Motor neuron (in vitro differentiated cells): ENCODE measurements around the gene CDKL5. TPM values are rescaled to one million over a fixed set of nuclear protein-coding genes. Genes with fewer than 3 reads are reported as not detected.
A peak's percentile ranks its signal among the peaks of the same experiment; 100 is the strongest.

Experiments used
- ATAC-seq, 8 experiments: fragments of 200-7000 bp; cut with Tn5 transposase; replicated peaks in 6 of 8; 2 replicates each; pipeline ENCODE4 v1.8.0; 2021; ENCODE audit warnings: mild to moderate bottlenecking in 8 of 8, moderate library complexity in 8 of 8
- H3K27ac ChIP-seq, 2 donors: fragments of 250-450 bp; sonication (Bioruptor Pico); 2 replicates each; pipeline ENCODE4 v1.9.0; 2021; ENCODE audit warnings: antibody characterized with exemption in 2 of 2, mild to moderate bottlenecking in 2 of 2, moderate library complexity in 1 of 2
- H3K4me1 ChIP-seq, 2 donors: fragments of 250-450 bp; sonication (Bioruptor Pico); replicated peaks in 1 of 2; 2 replicates each; pipeline ENCODE4 v1.6.1; 2021; ENCODE audit warnings: antibody characterized with exemption in 2 of 2, mild to moderate bottlenecking in 2 of 2, moderate library complexity in 1 of 2
- H3K4me3 ChIP-seq, 5 donors: fragments of 250-450 bp; sonication (Bioruptor Pico); 2 replicates each; pipeline ENCODE4 v1.9.0; 2021; ENCODE audit warnings: antibody characterized with exemption in 5 of 5, mild to moderate bottlenecking in 5 of 5, moderate library complexity in 4 of 5
- WGBS, 10 experiments: fragments of 450-650 bp; shearing (Covaris generic); methylation state at CpG; one replicate each; pipeline ENCODE4 v1.0.0; 2022; 5-methylcytosine and 5-hydroxymethylcytosine counted together
- in situ Hi-C, 9 experiments: fragments of 400-800 bp; cut with MboI; loops; one replicate each; pipeline ENCODE4 v1.15.0; 2021; ENCODE audit warnings: low sequenced_read_pairs in 9 of 9, low pct_unique_long_range_greater_than_20kb in 2 of 9; ENCODE audit not compliant: unreplicated experiment in 9 of 9
- total RNA-seq, 8 experiments: library from RNA; unstranded; fragments of 300-600 nt; gene quantifications; 2 replicates each; pipeline versions ENCODE4 v1.2.3 to v1.2.4, GENCODE V29; 2022

The CDKL5 gene
- 10 to 100 TPM in 2 of 8 experiments, 1 to 10 TPM in 5, under 1 TPM in 1; 0.71 to 10.6 (median 7.5) TPM for total RNA-seq

DNA sequence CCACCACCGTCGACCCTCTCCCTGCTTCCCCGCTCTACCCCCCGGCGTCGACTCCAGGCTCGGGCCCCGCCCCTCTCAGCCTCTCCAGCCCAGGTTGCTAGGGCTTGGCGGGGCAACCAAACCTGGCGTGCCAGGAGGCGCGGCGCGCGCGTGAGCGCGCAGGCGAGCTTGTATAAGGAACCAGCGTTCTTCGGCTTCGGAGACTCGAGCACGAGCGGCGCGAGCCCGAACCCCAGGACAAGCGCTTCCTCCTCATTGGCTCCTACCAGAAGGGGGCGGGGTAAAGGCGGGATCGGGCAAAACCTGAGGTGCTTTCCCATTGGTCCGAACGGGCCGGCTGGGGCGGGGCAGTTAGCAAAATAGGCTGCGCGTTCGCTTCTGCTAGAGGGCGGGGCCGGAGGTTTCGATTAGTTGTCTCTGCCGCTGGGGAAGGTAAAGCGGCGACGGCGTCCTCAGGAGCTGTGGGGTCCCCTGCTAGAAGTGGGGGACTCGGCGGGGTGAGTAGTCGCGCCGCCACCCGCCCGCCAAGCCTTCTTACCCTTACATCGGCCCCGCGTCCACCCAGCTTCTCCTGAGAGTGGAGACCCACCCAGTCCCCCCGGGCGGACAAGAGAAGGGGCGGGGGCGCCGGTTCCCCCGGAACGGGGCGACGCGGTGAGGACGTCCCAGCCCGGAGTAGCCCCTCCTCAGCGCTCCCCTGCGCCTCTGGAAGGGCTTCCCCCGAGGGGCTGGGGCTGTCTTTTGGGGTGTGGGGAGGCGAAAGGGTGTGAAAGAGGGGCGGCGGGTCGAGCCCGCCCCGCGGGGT is at the start of gene CDKL5:
Gene CDKL5 (plus strand): TSS at position 410 of the 805 bp plus-strand sequence. CDS start 81,489 bp downstream, outside the sequence.
- in situ Hi-C loops = no loop called here
- peak; percentile 89 to 97 (median 90) for ATAC-seq
- H3K4me1 ChIP-seq = peaks cover 0 to 15% of the 10 kb centered on the region in 2 donors

GRCh38 chrX:18377796-18378195 is 47.6 kb upstream of the CDKL5 start:
- H3K4me1 ChIP-seq = no peaks in the 10 kb centered on the region
- peak in 2 of 8 experiments; percentile 25 to 63 for ATAC-seq
- WGBS, 10 experiments = 18 to 50% (median 33%) methylated on average over 2 to 3 of the region's 6 CpGs; no CpG with 5 or more reads in 7 of the 10 experiments
- in situ Hi-C loops = loop anchor here in 5 of 9 experiments (25.0 kb wide), 2 partner anchors 535 to 960 kb away; partner anchors contain the start of gene PDHA1 (in 5 of the 5)
- no peak overlapping the region for H3K27ac ChIP-seq
- H3K4me3 ChIP-seq = no peak overlapping the region

More for the DNA sequence above, at the start of gene CDKL5:
- Histone ChIP-seq H3K27ac (peak within 1 kb of the TSS; percentile 66 to 78), H3K4me3 (peak within 1 kb of the TSS; percentile 55 to 96 (median 83))
- WGBS, 10 experiments = 20% methylated on average over 2 of the region's 79 CpGs; no CpG with 5 or more reads in 9 of the 10 experiments

DNA sequence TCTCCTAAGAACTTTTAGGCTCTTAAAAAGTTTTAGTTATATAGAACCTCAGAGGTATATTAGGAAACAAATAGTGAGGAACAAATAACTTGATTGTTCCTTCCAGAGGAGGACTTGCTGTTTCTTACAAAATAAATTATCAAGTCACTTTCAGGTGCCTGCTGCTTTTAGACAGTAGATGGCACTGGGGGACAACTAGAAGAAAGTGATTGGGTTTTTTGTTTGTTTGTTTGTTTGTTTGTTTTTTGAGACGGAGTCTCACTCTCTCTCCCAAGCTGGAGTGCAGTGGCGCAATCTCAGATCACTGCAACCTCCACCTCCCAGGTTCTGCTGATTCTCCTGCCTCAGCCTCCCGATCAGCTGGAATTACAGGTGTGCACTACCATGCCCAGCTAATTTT is 35.4 kb upstream of the CDKL5 start:
- no peak overlapping the region for H3K27ac ChIP-seq
- no peak for ATAC-seq
- 0 to 80% (median 40%) methylated on average over 1 of the region's 3 CpGs; no CpG with 5 or more reads in 7 of the 10 experiments for WGBS, 10 experiments
- in situ Hi-C loops = loop anchor here in 7 of 9 experiments (10.0 to 25.0 kb wide), 3 partner anchors 522 to 947 kb away; partner anchors contain the start of gene PDHA1 (in 5 of the 7)
- H3K4me3 ChIP-seq = no peak overlapping the region
- H3K4me1 ChIP-seq = no peaks in the 10 kb centered on the region

DNA sequence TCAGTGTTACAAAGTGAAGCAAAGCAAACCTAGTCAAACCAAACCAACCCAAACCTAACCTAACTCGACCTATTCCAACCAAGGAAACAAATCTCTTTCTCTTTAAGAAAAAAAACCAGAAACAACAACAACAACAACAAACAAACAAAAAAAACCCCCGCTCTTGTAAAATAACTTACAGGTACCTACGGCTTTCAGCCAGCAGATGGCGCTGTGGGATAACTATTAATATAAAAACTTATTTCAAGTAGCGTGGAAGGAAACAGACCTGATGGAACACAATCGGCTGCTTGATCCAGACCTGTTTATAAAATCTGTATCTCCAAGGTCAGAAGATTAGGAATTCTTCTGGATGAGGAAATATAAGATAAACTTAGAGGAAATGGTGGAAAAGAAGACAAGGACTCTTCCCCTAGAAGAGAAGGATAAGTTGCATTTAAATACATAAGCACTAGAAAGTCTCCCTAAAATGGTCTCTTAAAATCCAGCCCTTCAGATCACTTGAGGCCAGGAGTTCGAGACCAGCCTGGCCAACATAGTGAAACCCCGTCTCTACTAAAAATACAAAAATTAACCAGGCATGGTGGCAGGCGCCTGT is 34.4 kb upstream of the CDKL5 start:
- in situ Hi-C loops = loop anchor here in 6 of 9 experiments (10.0 to 25.0 kb wide), 3 partner anchors 521 to 946 kb away; partner anchors contain the start of gene PDHA1 (in 5 of the 6)
- Histone ChIP-seq H3K4me3 (no peak overlapping the region), H3K27ac (no peak overlapping the region), H3K4me1 (no peaks in the 10 kb centered on the region)
- 0 to 20% (median 0%) methylated on average over 1 to 6 of the region's 9 CpGs; no CpG with 5 or more reads in 1 of the 10 experiments for WGBS, 10 experiments
- ATAC-seq = no peak

DNA sequence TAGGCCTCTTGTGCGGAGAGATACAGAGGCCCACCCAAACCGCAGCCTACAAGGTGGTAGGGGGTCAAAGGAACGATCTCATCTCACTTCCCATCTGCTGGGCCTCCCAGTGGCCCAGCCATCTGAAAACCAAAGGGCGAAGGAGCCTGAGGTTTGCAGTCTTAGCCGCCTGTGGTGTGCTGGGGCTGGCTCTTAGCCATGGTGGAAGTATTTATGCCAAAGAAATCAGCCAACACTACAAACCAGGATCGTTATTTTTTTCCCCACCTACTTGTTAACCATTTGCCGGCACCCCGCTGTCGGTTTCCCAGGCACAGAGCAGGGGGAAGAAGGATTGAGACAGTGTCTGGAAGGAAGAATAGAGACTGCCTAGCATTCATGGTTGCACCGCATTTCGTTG is 30.9 kb upstream of the CDKL5 start:
- H3K4me3 ChIP-seq = no peak overlapping the region
- no peak for ATAC-seq
- H3K4me1 ChIP-seq = no peaks in the 10 kb centered on the region
- no peak overlapping the region for H3K27ac ChIP-seq
- 34% methylated on average over 4 of the region's 11 CpGs; no CpG with 5 or more reads in 9 of the 10 experiments for WGBS, 10 experiments
- in situ Hi-C loops = loop anchor here in 6 of 9 experiments (10.0 to 25.0 kb wide), 3 partner anchors 518 to 943 kb away; partner anchors contain the start of gene PDHA1 (in 5 of the 6)

DNA sequence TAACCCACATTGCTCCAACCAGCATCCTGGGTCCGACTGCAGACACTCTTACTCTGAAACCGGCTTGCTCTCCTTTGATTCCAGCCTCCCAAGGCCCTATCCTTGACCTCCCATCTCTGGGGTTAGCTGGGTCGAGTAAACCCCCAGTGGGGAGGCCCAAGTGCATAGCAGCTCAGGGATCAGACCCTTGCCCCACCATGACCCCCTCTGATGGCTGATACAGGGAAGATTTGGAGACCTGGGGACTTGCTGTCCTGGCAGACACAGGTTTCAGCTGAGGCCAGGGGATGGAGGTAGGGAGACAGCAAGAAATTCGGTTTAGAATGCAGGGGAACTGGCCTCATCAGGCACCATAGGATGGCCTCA is 23.6 kb upstream of the CDKL5 start:
- no peak for ATAC-seq

DNA sequence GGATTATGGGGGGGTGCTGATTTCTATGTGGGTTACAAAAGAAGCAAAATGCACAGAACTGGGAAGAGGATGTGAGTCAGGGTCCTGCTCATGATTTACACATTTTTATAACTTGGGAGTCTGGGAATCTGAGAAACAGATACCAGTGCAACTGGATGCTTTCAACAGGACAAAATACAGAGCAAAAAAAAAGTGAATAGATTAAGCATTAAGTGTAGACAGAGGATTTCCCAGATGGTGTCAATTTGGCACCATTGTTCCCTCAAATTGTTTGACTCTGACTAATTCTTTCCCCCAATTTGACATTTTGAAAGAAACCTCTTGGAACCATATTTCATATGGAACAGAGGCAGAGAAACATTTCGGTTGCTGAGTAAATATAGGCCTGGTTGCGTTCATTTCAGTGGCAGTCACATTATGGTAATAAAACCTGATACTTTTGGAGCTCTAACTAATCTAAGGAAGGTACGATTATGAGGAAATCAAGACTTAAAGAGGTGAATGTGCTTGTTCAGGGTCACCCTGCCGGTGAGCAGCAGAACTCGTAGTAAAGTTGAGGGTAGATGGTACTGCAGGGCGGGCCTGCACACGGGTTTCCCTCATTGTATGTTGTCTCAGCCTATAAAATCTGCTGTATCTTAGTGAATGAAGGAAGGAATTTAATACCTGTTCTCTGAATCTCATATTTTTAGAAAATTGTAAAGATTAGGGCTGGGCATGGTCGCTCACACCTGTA is 18.7 kb upstream of the CDKL5 start:
- H3K4me3 ChIP-seq = no peak overlapping the region
- in situ Hi-C loops = loop anchor here in 4 of 9 experiments (25.0 kb wide), 3 partner anchors 481 to 931 kb away; partner anchors contain the start of gene PDHA1 (in 1 of the 4)
- ATAC-seq = no peak
- 49 to 100% (median 70%) methylated on average over 1 to 5 of the region's 8 CpGs; no CpG with 5 or more reads in 4 of the 10 experiments for WGBS, 10 experiments
- no peaks in the 10 kb centered on the region for H3K4me1 ChIP-seq
- no peak overlapping the region for H3K27ac ChIP-seq

More for the DNA sequence above, 23.6 kb upstream of the CDKL5 start:
- WGBS, 10 experiments = 0 to 100% (median 25%) methylated on average over 1 to 2 of the region's 4 CpGs; no CpG with 5 or more reads in 6 of the 10 experiments
- Histone ChIP-seq H3K4me3 (no peak overlapping the region), H3K4me1 (no peaks in the 10 kb centered on the region), H3K27ac (no peak overlapping the region)
- in situ Hi-C loops = loop anchor here in 4 of 9 experiments (25.0 kb wide), 3 partner anchors 485 to 935 kb away; partner anchors contain the start of gene PDHA1 (in 1 of the 4)

DNA sequence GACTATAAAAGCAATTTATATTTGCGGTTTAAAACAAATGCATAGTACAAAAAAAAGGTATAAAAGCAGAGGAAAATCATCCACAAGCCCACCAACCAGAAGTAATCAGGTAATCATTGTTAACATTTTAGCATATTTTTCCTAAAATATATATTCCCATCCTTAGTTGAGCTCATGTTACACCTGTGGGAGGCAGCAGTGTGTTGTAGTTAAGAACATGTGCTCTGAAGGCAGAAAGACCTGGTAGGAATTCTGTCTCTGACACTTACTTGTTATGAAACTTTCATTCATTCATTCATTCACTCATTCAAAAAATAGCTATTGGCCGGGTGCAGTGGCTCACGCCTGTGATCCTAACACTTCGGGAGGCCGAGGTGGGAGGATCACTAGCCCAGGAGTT is 15.4 kb upstream of the CDKL5 start:
- ATAC-seq = peak in 1 of 8 experiments; percentile 21
- no peak overlapping the region for H3K4me3 ChIP-seq
- no peaks in the 10 kb centered on the region for H3K4me1 ChIP-seq
- no peak overlapping the region for H3K27ac ChIP-seq
- WGBS, 10 experiments = 11 to 100% (median 75%) methylated on average over 1 to 3 of the region's 5 CpGs; no CpG with 5 or more reads in 4 of the 10 experiments
- in situ Hi-C loops = loop anchor here in 4 of 9 experiments (25.0 kb wide), 3 partner anchors 477 to 927 kb away; partner anchors contain the start of gene PDHA1 (in 1 of the 4)

DNA sequence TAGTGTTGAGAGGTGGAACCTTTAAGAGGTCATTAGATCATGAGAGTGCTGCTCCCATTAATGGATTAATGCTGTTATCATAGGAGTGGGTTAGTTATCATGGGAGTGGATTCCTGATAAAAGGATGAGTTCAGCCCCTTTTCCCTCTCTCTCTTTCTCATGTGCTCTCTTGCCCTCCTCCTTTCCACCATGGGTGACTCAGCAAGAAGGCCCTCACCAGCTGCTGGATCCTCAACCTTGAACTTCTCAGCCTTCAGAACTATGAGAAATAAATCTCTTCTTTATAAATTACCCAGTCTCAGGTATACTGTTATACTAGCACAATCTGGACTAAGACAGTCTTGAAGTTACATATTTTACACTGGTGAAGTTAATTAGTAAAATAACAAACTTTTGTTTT is 10.0 kb upstream of the CDKL5 start:
- no peak for ATAC-seq
- Histone ChIP-seq H3K4me1 (no peaks in the 10 kb centered on the region), H3K27ac (no peak overlapping the region), H3K4me3 (no peak overlapping the region)
- in situ Hi-C loops = loop anchor here in 4 of 9 experiments (25.0 kb wide), 3 partner anchors 472 to 922 kb away; partner anchors contain the start of gene PDHA1 (in 1 of the 4)

GRCh38 chrX:18422325-18422724 is 3.1 kb upstream of the CDKL5 start:
- Histone ChIP-seq H3K4me3 (no peak overlapping the region), H3K27ac (no peak overlapping the region), H3K4me1 (peaks cover 0 to 6% of the 10 kb centered on the region in 2 donors)
- no peak for ATAC-seq
- 50 to 100% (median 77%) methylated on average over 1 to 2 of the region's 5 CpGs; no CpG with 5 or more reads in 6 of the 10 experiments for WGBS, 10 experiments
- in situ Hi-C loops = loop anchor here in 4 of 9 experiments (25.0 kb wide), 3 partner anchors 465 to 915 kb away; partner anchors contain the start of gene PDHA1 (in 1 of the 4)

- Histone ChIP-seq H3K4me3 (no peak overlapping the region), H3K27ac (no peak overlapping the region), H3K4me1 (peaks cover 0 to 6% of the 10 kb centered on the region in 2 donors)
- in situ Hi-C loops = loop anchor here in 4 of 9 experiments (25.0 kb wide), 3 partner anchors 464 to 914 kb away; partner anchors contain the start of gene PDHA1 (in 1 of the 4)
- WGBS, 10 experiments = 20 to 100% (median 52%) methylated on average over 1 to 4 of the region's 4 CpGs; no CpG with 5 or more reads in 3 of the 10 experiments
- no peak for ATAC-seq
Measured at GRCh38 chrX:18422886-18423285, 2.5 kb upstream of the CDKL5 start.
